Neutrophil (primary cell): ENCODE results near the gene PARP16.

Source experiments
- H3K27ac ChIP-seq: fragments of 200-600 bp; sonication (generic); 2 replicates; pipeline ENCODE4 v1.5.1; 2016; ENCODE audit warnings: mild to moderate bottlenecking, moderate library complexity
- H3K27me3 ChIP-seq: fragments of 200-600 bp; sonication (generic); 2 replicates; pipeline ENCODE4 v1.6.0; 2016; ENCODE audit warnings: mild to moderate bottlenecking
- H3K36me3 ChIP-seq: fragments of 200-600 bp; sonication (generic); 2 replicates; pipeline ENCODE4 v1.5.1; 2017
- H3K4me1 ChIP-seq, 2 experiments: fragments of 200-600 bp in 1 of 2; sonication (generic) in 1 of 2; 1 replicate in 1 of 2; 2 replicates in 1 of 2; pipeline versions ENCODE4 v1.5.1 to v1.6.1; 2013 to 2016; ENCODE audit warnings: low read depth in 1 of 2, low read length in 1 of 2, mild to moderate bottlenecking in 1 of 2, moderate library complexity in 1 of 2; ENCODE audit not compliant: control insufficient read depth in 1 of 2, insufficient read depth in 1 of 2
- H3K4me3 ChIP-seq, 2 experiments: fragments of 200-600 bp in 1 of 2; sonication (generic) in 1 of 2; 1 replicate in 1 of 2; 2 replicates in 1 of 2; pipeline ENCODE4 v1.5.1; 2013 to 2016; ENCODE audit warnings: low read depth in 1 of 2, low read length in 1 of 2, mild to moderate bottlenecking in 1 of 2, moderate library complexity in 1 of 2
- H3K9me3 ChIP-seq: fragments of 200-600 bp; sonication (generic); 2 replicates; pipeline ENCODE4 v1.5.1; 2016
- TF ChIP-seq, protein P1 (sequence below): fragments of 200-600 bp; sonication (generic); IDR thresholded peaks from 2 replicates; pipeline ENCODE4 v1.5.1; 2016; ENCODE audit warnings: antibody characterized with exemption

Gene PARP16

DNA sequence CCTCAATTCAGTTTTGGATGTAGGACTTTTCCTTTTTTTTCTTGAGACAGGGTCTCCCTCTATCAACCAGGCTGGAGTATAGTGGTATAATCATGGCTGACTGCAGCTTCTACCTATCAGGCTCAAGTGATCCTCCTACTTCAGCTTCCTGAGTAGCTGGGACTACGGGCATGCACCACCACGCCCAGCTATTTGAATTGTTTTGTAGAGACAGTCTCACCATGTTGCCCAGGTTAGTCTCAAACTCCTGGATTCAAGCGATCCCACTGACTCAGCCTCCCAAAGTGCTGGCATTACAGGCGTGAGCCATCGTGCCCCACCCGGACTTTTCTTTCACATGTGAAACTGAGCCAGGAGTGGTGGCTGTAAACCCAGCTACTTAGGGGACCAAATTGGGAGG is 21.3 kb upstream of the PARP16 start:
- Histone ChIP-seq H3K9me3 (no peaks in the 10 kb centered on the region), H3K27me3 (peaks cover 13% of the 10 kb centered on the region), H3K27ac (no peak overlapping the region), H3K4me1 (peaks cover 33% of the 10 kb centered on the region in 2 experiments), H3K4me3 (no peak overlapping the region), H3K36me3 (no peaks in the 10 kb centered on the region)
- TF ChIP-seq, protein P1, sequence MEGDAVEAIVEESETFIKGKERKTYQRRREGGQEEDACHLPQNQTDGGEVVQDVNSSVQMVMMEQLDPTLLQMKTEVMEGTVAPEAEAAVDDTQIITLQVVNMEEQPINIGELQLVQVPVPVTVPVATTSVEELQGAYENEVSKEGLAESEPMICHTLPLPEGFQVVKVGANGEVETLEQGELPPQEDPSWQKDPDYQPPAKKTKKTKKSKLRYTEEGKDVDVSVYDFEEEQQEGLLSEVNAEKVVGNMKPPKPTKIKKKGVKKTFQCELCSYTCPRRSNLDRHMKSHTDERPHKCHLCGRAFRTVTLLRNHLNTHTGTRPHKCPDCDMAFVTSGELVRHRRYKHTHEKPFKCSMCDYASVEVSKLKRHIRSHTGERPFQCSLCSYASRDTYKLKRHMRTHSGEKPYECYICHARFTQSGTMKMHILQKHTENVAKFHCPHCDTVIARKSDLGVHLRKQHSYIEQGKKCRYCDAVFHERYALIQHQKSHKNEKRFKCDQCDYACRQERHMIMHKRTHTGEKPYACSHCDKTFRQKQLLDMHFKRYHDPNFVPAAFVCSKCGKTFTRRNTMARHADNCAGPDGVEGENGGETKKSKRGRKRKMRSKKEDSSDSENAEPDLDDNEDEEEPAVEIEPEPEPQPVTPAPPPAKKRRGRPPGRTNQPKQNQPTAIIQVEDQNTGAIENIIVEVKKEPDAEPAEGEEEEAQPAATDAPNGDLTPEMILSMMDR = no peak

GRCh38 chr15:65306551-65306950 is 19.9 kb upstream of the PARP16 start:
- Histone ChIP-seq H3K4me3 (no peak overlapping the region), H3K27ac (no peak overlapping the region), H3K4me1 (peaks cover 33% of the 10 kb centered on the region in 2 experiments), H3K27me3 (no peaks in the 10 kb centered on the region), H3K36me3 (no peaks in the 10 kb centered on the region), H3K9me3 (no peaks in the 10 kb centered on the region)
- TF ChIP-seq, protein P1 = no peak

GRCh38 chr15:65305776-65306175 is 19.1 kb upstream of the PARP16 start:
- Histone ChIP-seq H3K9me3 (no peaks in the 10 kb centered on the region), H3K27ac (no peak overlapping the region), H3K27me3 (no peaks in the 10 kb centered on the region), H3K4me1 (peaks cover 33% of the 10 kb centered on the region in 2 experiments), H3K4me3 (no peak overlapping the region), H3K36me3 (no peaks in the 10 kb centered on the region)
- TF ChIP-seq, protein P1 = no peak

DNA sequence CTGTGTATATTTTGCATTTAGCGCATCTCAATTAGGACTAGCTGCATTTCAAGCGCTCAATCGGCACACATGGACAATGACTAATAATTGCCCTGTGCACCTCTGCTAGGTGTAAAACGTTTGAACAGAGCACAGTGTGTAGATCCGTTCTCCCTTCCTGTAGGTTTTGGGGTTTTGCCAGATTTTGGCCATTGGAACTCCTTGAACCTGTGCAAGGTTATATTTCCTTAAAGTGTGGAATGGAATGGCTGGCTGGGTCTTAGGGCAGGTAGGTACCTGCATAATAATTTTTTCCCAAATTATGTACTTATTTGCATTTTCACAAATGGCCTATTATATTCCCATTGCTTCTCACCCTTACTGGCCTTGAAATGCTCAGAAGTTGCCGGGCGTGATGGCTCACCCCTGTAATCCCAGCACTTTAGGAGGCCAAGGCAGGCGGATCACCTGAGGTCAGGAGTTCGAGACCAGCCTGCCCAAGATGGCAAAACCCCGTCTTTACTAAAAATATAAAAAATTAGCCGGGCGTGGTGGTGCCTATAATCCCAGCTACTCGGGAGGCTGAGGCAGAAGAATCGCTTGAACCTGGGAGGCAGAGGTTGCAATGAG is 18.6 kb upstream of the PARP16 start:
- no peaks in the 10 kb centered on the region for H3K27me3 ChIP-seq
- no peaks in the 10 kb centered on the region for H3K9me3 ChIP-seq
- no peaks in the 10 kb centered on the region for H3K36me3 ChIP-seq
- H3K4me3 ChIP-seq = peak overlapping the region; percentile 62 to 66
- peak overlapping the region; percentile 79 for H3K27ac ChIP-seq
- TF ChIP-seq, protein P1 = no peak
- H3K4me1 ChIP-seq = peaks cover 28 to 29% of the 10 kb centered on the region in 2 experiments

DNA sequence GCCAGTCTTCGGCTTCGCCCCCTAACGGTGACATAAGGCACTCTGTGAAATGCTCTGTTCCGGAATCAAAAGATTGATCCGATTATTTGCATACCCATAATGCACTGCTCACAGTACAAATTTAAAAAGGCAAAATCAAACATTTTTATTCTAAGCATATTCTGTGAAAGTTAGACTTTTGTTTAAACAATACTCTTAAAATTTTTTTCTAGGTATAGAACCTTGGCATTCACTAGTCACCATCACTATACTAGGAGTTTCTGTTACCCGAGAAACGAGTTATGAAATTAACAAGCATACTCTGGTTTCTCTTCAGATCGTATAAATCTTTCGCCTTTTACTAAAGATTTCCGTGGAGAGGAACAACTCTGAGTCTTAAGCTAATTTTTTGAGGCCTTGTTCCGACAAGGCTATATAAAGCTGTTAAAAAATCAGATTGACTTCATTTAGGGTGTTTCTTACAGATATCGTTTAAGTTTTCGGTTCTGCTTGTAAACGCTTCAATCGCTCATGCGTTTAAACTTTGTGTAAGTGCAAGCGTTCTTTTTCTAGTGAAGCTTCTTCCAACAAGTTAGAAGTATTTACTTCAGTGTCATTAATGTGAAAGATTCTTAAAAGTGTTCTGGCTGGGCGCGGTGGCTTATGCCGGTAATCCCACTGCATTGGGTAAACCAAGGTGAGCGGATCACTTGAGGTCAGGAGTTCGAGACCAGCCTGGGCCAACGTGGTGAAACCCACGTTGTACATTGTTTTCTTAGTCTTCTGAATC is 17.9 kb upstream of the PARP16 start, which contains the start of gene RNU5B-1:
RNU5B-1 (plus strand) TSS at position 297 of the 769 bp plus-strand sequence.
- Histone ChIP-seq H3K36me3 (no peaks in the 10 kb centered on the region), H3K27me3 (no peaks in the 10 kb centered on the region), H3K4me1 (peaks cover 24 to 26% of the 10 kb centered on the region in 2 experiments), H3K4me3 (peak within 1 kb of the TSS; percentile 62 to 66), H3K27ac (peak within 1 kb of the TSS; percentile 79), H3K9me3 (no peaks in the 10 kb centered on the region)
- TF ChIP-seq, protein P1 = peak; percentile 72
